AG09319 (cell line): ENCODE results near the gene CDC42BPB.

ENCODE experiments used
- DNase-seq: peaks from one replicate; pipeline ENCODE4 v3.0.0-alpha.2; 2010; ENCODE audit warnings: low read depth; ENCODE audit errors: extremely low read depth
- CTCF ChIP-seq: IDR thresholded peaks from 2 replicates; pipeline ENCODE4 v1.5.1; 2011; ENCODE audit warnings: low read depth, mild to moderate bottlenecking, inconsistent platforms, low read length, moderate library complexity

Gene CDC42BPB

GRCh38 chr14:102980409-102980810 lies 76.9 kb downstream of the CDC42BPB start:
- no peak for TF ChIP-seq CTCF
- DNase-seq = no peak

DNA sequence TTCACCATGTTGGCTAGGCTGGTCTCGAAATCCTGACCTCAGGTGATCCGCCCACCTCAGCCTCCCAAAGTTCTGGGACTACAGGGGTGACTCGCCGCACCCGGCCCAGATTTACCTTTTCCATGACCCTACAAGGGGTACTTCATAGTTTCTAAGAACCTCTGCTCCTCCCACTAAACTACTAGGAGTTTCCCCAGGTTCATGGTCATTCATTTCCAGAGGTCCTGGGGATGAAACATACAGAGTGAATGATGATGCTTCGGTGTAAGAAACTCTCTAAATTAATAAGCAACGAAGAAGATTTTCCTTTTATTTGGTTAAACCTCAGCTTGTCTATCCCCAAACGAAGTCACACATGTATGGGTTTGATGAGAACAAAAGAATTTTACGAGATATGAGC lies 77.9 kb downstream of the CDC42BPB start:
- no peak for TF ChIP-seq CTCF
- DNase-seq = no peak

DNA sequence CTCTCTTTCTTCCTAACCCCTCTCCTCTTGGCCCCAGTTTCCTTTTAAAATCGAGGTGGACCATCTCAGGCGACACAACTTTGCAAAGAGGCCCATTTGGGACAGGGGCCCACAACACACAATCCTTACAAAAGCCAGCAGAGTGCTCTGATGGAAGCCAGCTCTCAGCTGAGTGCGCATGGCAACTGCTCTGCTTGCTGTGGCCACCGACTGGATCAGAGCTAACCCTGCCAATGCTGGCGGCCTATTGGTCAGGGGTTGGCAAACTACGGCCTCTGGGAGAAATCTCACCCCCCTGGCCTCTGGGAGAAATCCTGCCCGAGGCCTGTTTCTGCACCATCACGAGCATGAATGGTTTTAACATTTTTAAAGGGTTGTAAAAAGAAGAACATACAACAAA lies 79.9 kb downstream of the CDC42BPB start:
- no peak for DNase-seq
- no peak for TF ChIP-seq CTCF

DNA sequence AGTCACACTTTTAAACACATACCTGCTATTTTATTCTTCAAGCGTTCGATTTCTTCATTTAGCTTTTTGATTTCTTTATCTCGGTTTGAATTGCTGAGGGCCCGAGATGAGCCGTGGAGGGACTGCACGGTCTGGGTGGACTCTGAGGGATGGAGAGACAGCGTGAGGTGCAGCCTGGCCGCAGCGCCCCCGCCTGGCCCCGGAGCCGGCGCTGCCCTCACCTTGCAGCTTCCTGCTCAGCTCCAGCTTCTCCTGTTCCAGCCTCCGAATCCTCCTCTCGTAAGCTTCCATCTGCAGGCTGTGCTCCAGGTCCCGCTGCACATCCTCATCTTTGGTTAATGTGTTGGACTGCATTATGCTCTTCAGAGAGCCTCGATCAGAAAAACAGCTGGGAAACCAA lies 81.7 kb downstream of the CDC42BPB start:
- TF ChIP-seq CTCF = no peak
- no peak for DNase-seq

DNA sequence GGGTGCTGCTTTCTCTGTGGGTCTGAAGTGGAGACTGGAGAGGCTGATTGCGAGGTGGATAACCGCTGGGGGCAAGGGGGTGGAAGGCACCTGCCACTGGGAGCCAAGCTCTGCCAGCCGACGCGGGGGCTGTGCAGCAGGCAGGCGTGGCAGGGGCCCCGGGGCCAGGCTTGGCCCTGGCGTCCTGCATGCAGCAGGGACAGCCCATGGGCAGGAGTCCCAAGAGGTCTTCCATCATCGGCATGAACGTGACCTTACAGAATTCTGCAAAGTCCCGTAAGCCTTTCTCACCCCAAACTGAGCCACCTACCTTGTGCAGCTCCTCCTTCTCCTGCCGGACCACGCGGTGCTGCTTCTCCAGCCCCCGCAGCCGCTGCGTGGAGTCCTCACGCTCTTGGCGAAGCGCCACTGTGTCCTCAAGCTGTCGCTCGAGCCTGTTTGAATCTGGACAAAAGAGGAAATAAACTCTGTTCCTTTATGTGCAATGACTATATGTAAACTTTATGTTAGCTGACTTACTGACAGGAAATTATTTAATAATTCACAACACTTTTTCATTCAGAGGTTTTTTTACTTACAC lies 83.6 kb downstream of the CDC42BPB start:
- no peak for TF ChIP-seq CTCF

GRCh38 chr14:102971836-102972606 lies 85.3 kb downstream of the CDC42BPB start:
- TF ChIP-seq CTCF = no peak
- DNase-seq = no peak

More for the DNA sequence above, 83.6 kb downstream of the CDC42BPB start:
- no peak for DNase-seq

DNA sequence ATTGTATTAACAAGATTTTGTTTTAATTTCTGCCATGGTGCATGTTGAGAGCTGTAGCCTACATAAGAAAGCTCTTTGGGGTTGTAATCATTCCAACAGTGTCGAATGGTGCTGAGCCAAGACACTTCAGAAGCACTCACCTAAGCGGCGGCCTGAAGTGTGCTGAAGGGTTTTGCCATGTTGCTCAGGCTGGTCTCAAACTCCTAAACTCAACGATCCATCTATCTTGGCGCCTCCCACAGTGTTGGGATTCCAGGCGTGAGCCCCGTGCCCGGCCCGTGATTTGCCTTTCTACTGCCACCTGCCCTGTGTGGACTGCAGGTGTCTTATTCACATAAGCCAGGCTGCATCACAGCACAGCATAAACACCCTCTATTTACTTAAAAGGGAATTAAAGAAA lies 86.0 kb downstream of the CDC42BPB start:
- TF ChIP-seq CTCF = no peak
- no peak for DNase-seq
